ENCODE data around the gene GDF10. TPM values are rescaled to one million over a fixed set of nuclear protein-coding genes. Genes with fewer than 3 reads are reported as not detected.

Gene GDF10
- total RNA-seq, 4 donors from 2014 or later, result 1.3 to 1.4 TPM; not detected in 2

DNA sequence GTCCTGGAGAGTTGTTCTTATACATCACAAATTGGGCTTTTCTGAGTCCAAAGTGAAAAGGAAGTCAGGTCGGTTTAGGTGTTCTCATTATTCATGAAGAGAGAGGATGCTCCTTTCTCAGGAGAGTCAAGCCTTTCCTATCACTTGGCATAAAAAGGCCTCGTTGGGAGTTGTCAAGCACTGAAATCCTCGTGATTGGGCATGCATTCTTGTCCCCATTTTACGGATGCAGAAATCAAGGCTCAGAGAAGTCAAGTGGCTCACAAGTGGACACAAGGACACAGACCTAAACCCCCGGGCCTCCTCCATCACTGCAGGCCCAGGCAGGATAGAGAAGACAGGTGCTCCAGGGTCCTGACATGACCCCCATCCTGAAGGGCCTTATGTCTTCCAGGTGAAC is 56.7 kb downstream of the GDF10 start:
- 87% methylated on average over 5 of the region's 5 CpGs for WGBS
- Histone ChIP-seq H3K4me3 (no peak overlapping the region), H3K4me1 (no peaks in the 10 kb centered on the region), H3K27ac (no peak overlapping the region), H3K9me3 (no peaks in the 10 kb centered on the region), H3K27me3 (no peaks in the 10 kb centered on the region), H3K36me3 (no peaks in the 10 kb centered on the region)
- DNase-seq (ENCODE audit: low spot score in 2 of 2), result peak in 1 of 2 donors; percentile 2
- TF ChIP-seq, protein P1, sequence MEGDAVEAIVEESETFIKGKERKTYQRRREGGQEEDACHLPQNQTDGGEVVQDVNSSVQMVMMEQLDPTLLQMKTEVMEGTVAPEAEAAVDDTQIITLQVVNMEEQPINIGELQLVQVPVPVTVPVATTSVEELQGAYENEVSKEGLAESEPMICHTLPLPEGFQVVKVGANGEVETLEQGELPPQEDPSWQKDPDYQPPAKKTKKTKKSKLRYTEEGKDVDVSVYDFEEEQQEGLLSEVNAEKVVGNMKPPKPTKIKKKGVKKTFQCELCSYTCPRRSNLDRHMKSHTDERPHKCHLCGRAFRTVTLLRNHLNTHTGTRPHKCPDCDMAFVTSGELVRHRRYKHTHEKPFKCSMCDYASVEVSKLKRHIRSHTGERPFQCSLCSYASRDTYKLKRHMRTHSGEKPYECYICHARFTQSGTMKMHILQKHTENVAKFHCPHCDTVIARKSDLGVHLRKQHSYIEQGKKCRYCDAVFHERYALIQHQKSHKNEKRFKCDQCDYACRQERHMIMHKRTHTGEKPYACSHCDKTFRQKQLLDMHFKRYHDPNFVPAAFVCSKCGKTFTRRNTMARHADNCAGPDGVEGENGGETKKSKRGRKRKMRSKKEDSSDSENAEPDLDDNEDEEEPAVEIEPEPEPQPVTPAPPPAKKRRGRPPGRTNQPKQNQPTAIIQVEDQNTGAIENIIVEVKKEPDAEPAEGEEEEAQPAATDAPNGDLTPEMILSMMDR (IDR thresholded peaks at IDR 0.05), result no peak
- no peak for TF ChIP-seq EP300 (IDR thresholded peaks at IDR 0.05)
- TF ChIP-seq POLR2A (IDR thresholded peaks at IDR 0.05), result no peak
- no peak for TF ChIP-seq POLR2AphosphoS5 (IDR thresholded peaks at IDR 0.05)

DNA sequence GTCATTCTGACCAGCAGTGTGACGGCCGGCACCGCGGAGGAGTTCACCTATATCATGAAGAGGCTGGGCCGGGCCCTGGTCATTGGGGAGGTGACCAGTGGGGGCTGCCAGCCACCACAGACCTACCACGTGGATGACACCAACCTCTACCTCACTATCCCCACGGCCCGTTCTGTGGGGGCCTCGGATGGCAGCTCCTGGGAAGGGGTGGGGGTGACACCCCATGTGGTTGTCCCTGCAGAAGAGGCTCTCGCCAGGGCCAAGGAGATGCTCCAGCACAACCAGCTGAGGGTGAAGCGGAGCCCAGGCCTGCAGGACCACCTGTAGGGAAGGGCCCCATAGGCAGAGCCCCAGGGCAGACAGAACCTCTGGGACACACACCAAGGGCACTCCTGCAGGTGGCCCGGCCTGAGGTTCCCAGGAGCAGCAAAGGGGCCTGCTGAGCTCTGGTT is 57.2 kb downstream of the GDF10 start:
- H3K4me1 ChIP-seq, result no peaks in the 10 kb centered on the region

DNA sequence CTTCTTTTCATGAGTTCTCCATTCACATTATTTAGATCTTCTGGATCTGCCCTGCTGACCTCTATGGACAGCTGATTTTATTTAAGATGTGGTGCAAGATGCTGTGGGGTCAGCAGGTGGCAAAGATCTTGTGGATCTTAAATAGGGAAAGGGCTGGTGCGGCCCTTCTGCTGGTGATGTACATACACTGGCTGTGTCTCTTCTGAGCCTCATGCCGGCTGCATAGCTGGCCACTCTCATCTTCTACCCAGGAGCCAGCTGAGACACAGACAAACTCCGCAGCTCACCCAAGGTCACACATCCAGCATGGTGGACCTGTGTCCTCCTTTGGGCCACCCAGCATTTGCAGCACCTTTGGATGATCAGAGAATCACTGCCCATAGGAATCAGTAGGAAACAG is 57.9 kb downstream of the GDF10 start:
- WGBS, result 93% methylated on average over 3 of the region's 3 CpGs
- H3K27me3 ChIP-seq, result no peaks in the 10 kb centered on the region
- peak; percentile 20 to 29 for DNase-seq (ENCODE audit: low spot score in 2 of 2)
- H3K27ac ChIP-seq, result no peak overlapping the region
- no peak overlapping the region for H3K4me3 ChIP-seq
- no peak for TF ChIP-seq EP300 (IDR thresholded peaks at IDR 0.05)
- TF ChIP-seq POLR2A (IDR thresholded peaks at IDR 0.05), result no peak
- TF ChIP-seq, protein P1 (IDR thresholded peaks at IDR 0.05), result no peak
- TF ChIP-seq POLR2AphosphoS5 (IDR thresholded peaks at IDR 0.05), result no peak
- no peaks in the 10 kb centered on the region for H3K36me3 ChIP-seq
- no peaks in the 10 kb centered on the region for H3K9me3 ChIP-seq
- no peaks in the 10 kb centered on the region for H3K4me1 ChIP-seq

More for the DNA sequence above, 57.2 kb downstream of the GDF10 start:
- H3K27me3 ChIP-seq, result no peaks in the 10 kb centered on the region
- peak; percentile 12 to 59 for DNase-seq (ENCODE audit: low spot score in 2 of 2)
- no peak overlapping the region for H3K4me3 ChIP-seq
- TF ChIP-seq, protein P1 (IDR thresholded peaks at IDR 0.05), result no peak
- no peak for TF ChIP-seq EP300 (IDR thresholded peaks at IDR 0.05)
- 89% methylated on average over 5 of the region's 12 CpGs for WGBS
- H3K27ac ChIP-seq, result no peak overlapping the region
- no peaks in the 10 kb centered on the region for H3K36me3 ChIP-seq
- no peaks in the 10 kb centered on the region for H3K9me3 ChIP-seq

DNA sequence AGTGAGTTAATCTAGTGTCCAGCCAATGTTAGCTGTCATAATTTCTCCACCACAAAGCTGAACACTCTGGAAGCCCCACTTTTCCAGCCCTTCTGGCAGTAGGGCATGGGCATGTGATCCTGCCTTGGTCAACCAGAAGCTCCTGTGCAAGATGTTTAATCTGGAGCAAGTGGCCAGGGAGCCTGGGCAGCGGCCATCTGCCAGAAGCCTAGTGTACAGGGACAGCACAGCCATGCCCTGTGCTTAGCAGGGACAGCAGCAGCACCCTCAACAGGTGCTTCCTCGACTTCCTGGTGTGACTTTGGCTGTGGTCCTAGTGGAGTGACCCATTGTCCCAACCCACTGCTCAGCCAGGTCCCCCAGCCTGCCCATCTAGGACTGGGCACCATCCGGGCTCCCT is 58.5 kb downstream of the GDF10 start:
- H3K4me3 ChIP-seq, result no peak overlapping the region
- no peaks in the 10 kb centered on the region for H3K36me3 ChIP-seq
- H3K27me3 ChIP-seq, result no peaks in the 10 kb centered on the region
- no peak overlapping the region for H3K27ac ChIP-seq
- H3K9me3 ChIP-seq, result no peaks in the 10 kb centered on the region
- no peaks in the 10 kb centered on the region for H3K4me1 ChIP-seq
- DNase-seq (ENCODE audit: low spot score in 2 of 2), result peak; percentile 19 to 70
- 86% methylated on average over 2 of the region's 3 CpGs for WGBS
- TF ChIP-seq, protein P1 (IDR thresholded peaks at IDR 0.05), result no peak

DNA sequence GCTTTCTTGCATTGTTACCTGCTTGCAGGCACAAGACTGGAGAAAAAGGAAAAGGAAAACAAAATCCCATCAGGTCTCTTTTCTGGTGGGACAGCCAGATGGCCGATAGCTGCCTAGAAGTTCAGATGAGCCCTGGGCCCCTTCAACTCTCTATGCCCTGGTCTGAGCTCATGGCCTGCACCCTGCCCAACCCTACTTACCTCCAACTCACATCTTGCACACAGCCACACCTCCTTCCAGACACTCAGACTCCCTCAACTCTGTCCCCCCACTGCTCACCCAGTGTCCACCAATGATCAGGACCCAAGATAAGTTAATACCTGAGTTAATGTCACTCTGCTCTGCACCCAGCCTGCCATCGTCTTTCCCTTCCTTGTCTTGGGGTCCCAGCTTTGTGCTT is 59.1 kb downstream of the GDF10 start:
- H3K4me3 ChIP-seq, result no peak overlapping the region

More for the DNA sequence above, 59.1 kb downstream of the GDF10 start:
- peak; percentile 27 to 50 for DNase-seq (ENCODE audit: low spot score in 2 of 2)
- Histone ChIP-seq H3K4me1 (no peaks in the 10 kb centered on the region), H3K36me3 (no peaks in the 10 kb centered on the region), H3K27me3 (no peaks in the 10 kb centered on the region), H3K27ac (no peak overlapping the region), H3K9me3 (no peaks in the 10 kb centered on the region)
- no peak for TF ChIP-seq EP300 (IDR thresholded peaks at IDR 0.05)
- TF ChIP-seq POLR2A (IDR thresholded peaks at IDR 0.05), result no peak
- TF ChIP-seq POLR2AphosphoS5 (IDR thresholded peaks at IDR 0.05), result no peak
- 81% methylated on average over 2 of the region's 2 CpGs for WGBS
